ENCODE results near the gene HOXA1.

Gene HOXA1

GRCh38 chr7:27094304-27095049 lies 1.3 kb downstream of the HOXA1 start:
- in situ Hi-C loops (cut with MboI; ENCODE audit: low sequenced_read_pairs) = no loop called here

GRCh38 chr7:27093184-27093895 lies 2.5 kb downstream of the HOXA1 start:
- in situ Hi-C loops (cut with MboI; ENCODE audit: low sequenced_read_pairs) = no loop called here

- in situ Hi-C loops (cut with MboI; ENCODE audit: low sequenced_read_pairs) = no loop called here
Measured at GRCh38 chr7:27092819-27093110, 3.0 kb downstream of the HOXA1 start.

GRCh38 chr7:27091941-27092818 lies 3.6 kb downstream of the HOXA1 start:
- in situ Hi-C loops (cut with MboI; ENCODE audit: low sequenced_read_pairs) = no loop called here

GRCh38 chr7:27091105-27091504 lies 4.7 kb downstream of the HOXA1 start:
- in situ Hi-C loops (cut with MboI; ENCODE audit: low sequenced_read_pairs) = no loop called here

- in situ Hi-C loops (cut with MboI; ENCODE audit: low sequenced_read_pairs) = no loop called here
Measured at GRCh38 chr7:27088002-27088922, 7.5 kb downstream of the HOXA1 start.

- in situ Hi-C loops (cut with MboI; ENCODE audit: low sequenced_read_pairs) = no loop called here
Measured at GRCh38 chr7:27083646-27084045, 12.2 kb downstream of the HOXA1 start.

GRCh38 chr7:27082171-27082570 lies 13.6 kb downstream of the HOXA1 start:
- in situ Hi-C loops (cut with MboI; ENCODE audit: low sequenced_read_pairs) = no loop called here

GRCh38 chr7:27080844-27081436 lies 14.9 kb downstream of the HOXA1 start:
- in situ Hi-C loops (cut with MboI; ENCODE audit: low sequenced_read_pairs) = no loop called here

- in situ Hi-C loops (cut with MboI; ENCODE audit: low sequenced_read_pairs) = no loop called here
Measured at GRCh38 chr7:27079234-27079975, 16.4 kb downstream of the HOXA1 start.

GRCh38 chr7:27078616-27079233 lies 17.1 kb downstream of the HOXA1 start:
- in situ Hi-C loops (cut with MboI; ENCODE audit: low sequenced_read_pairs) = no loop called here

GRCh38 chr7:27073076-27073475 lies 22.7 kb downstream of the HOXA1 start:
- in situ Hi-C loops (cut with MboI; ENCODE audit: low sequenced_read_pairs) = no loop called here

GRCh38 chr7:27071622-27072390 lies 24.0 kb downstream of the HOXA1 start:
- in situ Hi-C loops (cut with MboI; ENCODE audit: low sequenced_read_pairs) = no loop called here

GRCh38 chr7:27068259-27068658 lies 27.5 kb downstream of the HOXA1 start:
- in situ Hi-C loops (cut with MboI; ENCODE audit: low sequenced_read_pairs) = no loop called here

- in situ Hi-C loops (cut with MboI; ENCODE audit: low sequenced_read_pairs) = no loop called here
Measured at GRCh38 chr7:27066148-27066547, 29.7 kb downstream of the HOXA1 start.

- in situ Hi-C loops (cut with MboI; ENCODE audit: low sequenced_read_pairs) = no loop called here
Measured at GRCh38 chr7:27065709-27066108, 30.1 kb downstream of the HOXA1 start.

GRCh38 chr7:27064661-27065060 lies 31.1 kb downstream of the HOXA1 start:
- in situ Hi-C loops (cut with MboI; ENCODE audit: low sequenced_read_pairs) = no loop called here

GRCh38 chr7:27064159-27064558 lies 31.6 kb downstream of the HOXA1 start:
- in situ Hi-C loops (cut with MboI; ENCODE audit: low sequenced_read_pairs) = no loop called here

All from HL-60/S4 treated with retinoic acid at 250 ng/mL for 4 days and 3 days (cell line).